MM.1S (cell line): Measurements from ENCODE around the gene RFK.

Source experiments
- DNase-seq: peaks from one replicate; pipeline ENCODE4 v3.0.0-alpha.2; 2015
- H2AFZ ChIP-seq: fragments of 300-600 bp; sonication (generic); 2 replicates; pipeline ENCODE4 v1.6.0; 2016; ENCODE audit warnings: antibody characterized with exemption, low read length
- H3F3A ChIP-seq: fragments of 300-600 bp; sonication (generic); 2 replicates; pipeline ENCODE4 v1.6.1; 2016; ENCODE audit warnings: mild to moderate bottlenecking, antibody characterized with exemption, low read length, moderate library complexity, mixed read lengths; ENCODE audit not compliant: insufficient read depth
- H3K27ac ChIP-seq: fragments of 300-600 bp; sonication (generic); 2 replicates; pipeline ENCODE4 v1.5.1; 2016; ENCODE audit warnings: mild to moderate bottlenecking, low read length
- H3K27me3 ChIP-seq: fragments of 300-600 bp; sonication (generic); replicated peaks from 2 replicates; pipeline ENCODE4 v1.6.0; 2016; ENCODE audit warnings: low read length; ENCODE audit not compliant: insufficient read depth
- H3K36me3 ChIP-seq: fragments of 300-600 bp; sonication (generic); replicated peaks from 2 replicates; pipeline ENCODE4 v1.6.1; 2016; ENCODE audit warnings: mild to moderate bottlenecking, low read length, mixed read lengths; ENCODE audit not compliant: insufficient read depth
- H3K4me1 ChIP-seq: fragments of 300-600 bp; sonication (generic); 2 replicates; pipeline ENCODE4 v1.6.1; 2016; ENCODE audit warnings: low read length, mixed read lengths
- H3K4me2 ChIP-seq: fragments of 300-600 bp; sonication (generic); 2 replicates; pipeline ENCODE4 v1.6.0; 2016; ENCODE audit warnings: low read depth, low read length
- H3K4me3 ChIP-seq: fragments of 300-600 bp; sonication (generic); 2 replicates; pipeline ENCODE4 v1.5.1; 2016; ENCODE audit warnings: low read length, mixed read lengths
- H3K79me2 ChIP-seq: fragments of 300-600 bp; sonication (generic); 2 replicates; pipeline ENCODE4 v1.6.1; 2016; ENCODE audit warnings: mixed run types, low read length, mixed read lengths
- H3K9ac ChIP-seq: fragments of 300-600 bp; sonication (generic); 2 replicates; pipeline ENCODE4 v1.6.1; 2016; ENCODE audit warnings: low read length, mixed read lengths
- H3K9me2 ChIP-seq: fragments of 300-600 bp; sonication (generic); replicated peaks from 2 replicates; pipeline ENCODE4 v1.6.1; 2016; ENCODE audit warnings: mild to moderate bottlenecking, low read length, mixed read lengths; ENCODE audit not compliant: insufficient read depth
- H3K9me3 ChIP-seq: fragments of 300-600 bp; sonication (generic); replicated peaks from 2 replicates; pipeline ENCODE4 v1.6.1; 2016; ENCODE audit warnings: mild to moderate bottlenecking, low read length, mixed read lengths; ENCODE audit not compliant: insufficient read depth
- H4K20me1 ChIP-seq: fragments of 300-600 bp; sonication (generic); 2 replicates; pipeline ENCODE4 v1.6.1; 2016; ENCODE audit warnings: mild to moderate bottlenecking, low read length, moderate library complexity, mixed read lengths; ENCODE audit not compliant: insufficient read depth
- CTCF ChIP-seq: fragments of 300-600 bp; sonication (generic); IDR thresholded peaks from 2 replicates; pipeline ENCODE4 v1.5.1; 2016; ENCODE audit warnings: antibody characterized with exemption, low read length, mixed read lengths
- EZH2 ChIP-seq: fragments of 300-600 bp; sonication (generic); optimal IDR thresholded peaks from 2 replicates; pipeline ENCODE3; 2017; ENCODE audit warnings: low read depth, mild to moderate bottlenecking, antibody characterized with exemption, low read length, mixed read lengths
- EZH2phosphoT487 ChIP-seq: fragments of 300-600 bp; sonication (generic); IDR thresholded peaks from 2 replicates; pipeline ENCODE4 v1.6.1; 2018; ENCODE audit warnings: antibody characterized with exemption, low read length

The RFK gene

GRCh38 chr9:76336027-76336426, 58.2 kb downstream of the RFK start:
- H3F3A ChIP-seq = no peaks in the 10 kb centered on the region
- no peaks in the 10 kb centered on the region for H3K9me3 ChIP-seq
- no peak overlapping the region for H2AFZ ChIP-seq
- H3K4me2 ChIP-seq = no peak overlapping the region
- no peaks in the 10 kb centered on the region for H3K79me2 ChIP-seq
- no peaks in the 10 kb centered on the region for H3K27me3 ChIP-seq
- no peaks in the 10 kb centered on the region for H3K9me2 ChIP-seq
- DNase-seq = no peak
- H3K4me1 ChIP-seq = no peaks in the 10 kb centered on the region
- no peak overlapping the region for H3K4me3 ChIP-seq
- no peaks in the 10 kb centered on the region for H4K20me1 ChIP-seq
- H3K36me3 ChIP-seq = no peaks in the 10 kb centered on the region
- H3K9ac ChIP-seq = no peak overlapping the region
- no peak overlapping the region for H3K27ac ChIP-seq
- TF ChIP-seq EZH2phosphoT487 (no peak), CTCF (no peak), EZH2 (no peak)
